Activated CD4-positive, alpha-beta T cell treated with anti-CD3 and anti-CD28 coated beads, Interleukin-2, amount 50 U/mL, for 48 hours (primary cell): ENCODE results near the gene FAM163B.

Experiments used
- DNase-seq, 2 experiments: peaks; one replicate each; pipeline ENCODE4 v3.0.0-alpha.2; 2020

Gene FAM163B

DNA sequence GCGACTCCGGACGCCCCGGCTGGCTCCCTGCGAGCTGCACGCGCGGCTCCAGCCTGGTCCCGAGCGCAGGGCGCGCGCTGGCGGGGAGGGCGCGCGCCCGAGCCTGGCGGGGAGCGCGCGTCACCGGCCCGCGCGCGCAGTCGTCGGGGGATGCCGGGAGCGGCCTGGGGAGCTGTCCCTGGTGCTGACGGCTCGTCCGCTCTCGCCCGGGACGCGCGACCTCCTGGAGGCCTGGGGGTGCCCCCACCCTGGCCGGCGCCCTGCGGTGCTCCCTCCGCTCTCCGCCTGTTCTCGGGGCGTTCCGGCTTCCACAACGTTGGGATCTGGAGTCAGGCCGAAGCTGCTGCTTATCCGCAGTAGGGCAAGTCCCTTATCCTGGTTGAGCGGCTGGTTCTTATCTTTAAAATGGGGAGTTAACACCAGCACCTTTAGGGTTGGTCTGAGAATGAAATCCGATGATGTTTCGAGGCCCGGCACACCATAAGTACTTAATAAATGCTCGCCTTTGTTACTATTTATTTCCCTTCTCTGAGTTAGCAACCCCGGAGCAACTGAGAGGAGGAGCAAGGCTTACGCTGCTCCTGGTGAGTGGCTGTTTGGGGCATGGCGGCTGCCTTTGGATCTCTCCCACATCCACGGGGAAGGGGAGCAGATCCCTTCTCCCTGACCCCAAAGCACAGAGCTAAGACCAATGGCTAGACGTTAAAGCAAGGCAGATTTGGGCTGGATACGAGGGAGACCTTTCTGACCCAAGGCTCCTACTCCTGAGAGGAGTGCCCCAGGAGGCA lies at the start of gene FAM163B:
Gene FAM163B, minus strand, starts transcription at position 79 of the 788 bp plus-strand sequence. CDS start 29,166 bp downstream, outside the sequence.
- peak; percentile 33 to 44 for DNase-seq

- DNase-seq, result no peak
These were observed 48.0 kb upstream of the FAM163B start for GRCh38 chr9:133657120-133657661.

DNA sequence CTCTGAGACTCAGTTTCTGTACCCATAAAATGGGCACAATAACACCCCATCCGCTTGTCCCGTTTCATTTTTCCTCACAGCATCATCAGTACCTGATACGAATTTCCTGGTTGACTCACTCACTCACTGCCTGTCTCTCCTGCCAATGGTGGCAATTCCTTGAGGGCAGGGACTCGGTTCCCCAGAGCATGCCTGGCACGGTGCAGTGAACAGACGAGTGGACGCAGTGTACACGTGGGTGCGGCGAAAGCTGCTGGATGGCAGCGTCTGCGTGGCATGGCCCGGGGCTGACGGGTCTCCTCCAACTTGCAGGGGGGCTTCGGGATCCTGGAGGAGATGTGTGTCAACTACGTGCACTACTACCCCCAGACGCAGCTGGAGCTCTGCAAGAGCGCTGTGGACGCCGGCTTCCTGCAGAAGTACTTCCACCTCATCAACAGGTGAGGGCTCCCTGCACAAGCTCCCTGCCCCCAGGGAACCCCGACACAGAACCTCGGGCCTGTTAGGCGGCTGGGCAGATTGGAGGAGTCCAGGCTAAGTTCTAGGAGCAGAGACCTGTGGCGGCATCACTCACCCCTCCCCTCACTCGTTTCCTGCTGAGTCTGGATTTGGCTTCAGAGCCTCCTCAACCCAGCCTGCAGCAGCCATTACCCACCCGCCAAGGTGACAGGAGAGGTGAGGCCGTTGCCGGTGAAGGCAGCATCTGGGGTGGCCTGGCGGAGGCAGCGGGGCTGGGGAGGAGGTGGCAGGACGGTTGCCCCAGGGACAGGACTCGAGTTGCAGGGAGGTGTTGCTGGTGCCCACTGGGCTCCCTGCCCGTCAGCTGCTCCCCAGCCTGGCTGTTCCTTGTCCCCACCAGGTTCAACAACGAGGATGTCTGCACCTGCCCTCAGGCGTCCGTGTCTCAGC lies 47.3 kb upstream of the FAM163B start:
- peak; percentile 8 to 24 for DNase-seq

GRCh38 chr9:133655701-133656100 lies 46.5 kb upstream of the FAM163B start:
- DNase-seq, result no peak

GRCh38 chr9:133654736-133655657 lies 45.8 kb upstream of the FAM163B start:
- no peak for DNase-seq

- DNase-seq, result no peak
These were observed 44.4 kb upstream of the FAM163B start for GRCh38 chr9:133653638-133654037.

DNA sequence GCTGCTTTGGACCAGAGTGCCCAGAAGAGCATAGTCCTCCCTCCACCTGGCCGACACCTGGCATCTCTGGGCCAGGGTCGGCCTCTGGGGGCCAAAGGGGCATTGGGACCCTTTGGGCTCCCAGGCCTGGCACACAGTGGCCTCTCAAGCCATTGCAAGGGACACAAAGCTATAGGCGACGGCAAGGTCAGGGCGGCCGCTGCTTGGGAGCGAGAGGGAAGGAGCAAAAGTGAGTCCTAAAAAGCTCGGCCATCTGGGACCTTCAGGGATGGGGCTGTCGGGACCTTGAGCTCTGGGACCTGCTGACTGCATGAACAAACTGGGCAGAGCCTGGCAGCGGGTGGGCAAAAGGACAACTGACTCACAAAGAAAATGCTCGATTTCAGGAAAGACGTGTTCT lies 40.8 kb upstream of the FAM163B start:
- no peak for DNase-seq

GRCh38 chr9:133649194-133649593 lies 40.0 kb upstream of the FAM163B start:
- DNase-seq, result no peak

GRCh38 chr9:133647765-133648469 lies 38.7 kb upstream of the FAM163B start:
- DNase-seq, result no peak

DNA sequence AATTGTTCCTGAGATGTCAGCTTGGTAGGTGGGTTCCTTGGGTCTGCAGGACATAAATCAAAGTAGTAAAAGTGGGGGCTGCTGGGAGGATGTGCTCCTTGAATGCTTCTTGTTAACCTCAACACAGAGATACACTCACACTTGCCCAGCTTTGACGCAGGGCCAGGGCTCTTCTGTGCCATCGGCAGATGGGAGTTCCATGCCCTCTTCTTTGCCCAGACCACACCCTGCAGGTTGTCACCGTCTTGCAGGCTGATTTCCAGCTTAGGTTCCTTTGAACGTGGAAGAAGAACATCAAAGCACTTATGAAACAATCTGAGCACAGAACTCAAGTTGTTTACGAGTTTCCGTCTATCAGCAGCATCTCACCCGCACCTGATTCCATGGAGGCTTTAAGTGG lies 38.0 kb upstream of the FAM163B start:
- no peak for DNase-seq

GRCh38 chr9:133645021-133645765 lies 36.0 kb upstream of the FAM163B start:
- DNase-seq, result no peak

- DNase-seq, result no peak
These were observed 35.0 kb upstream of the FAM163B start for GRCh38 chr9:133643978-133644760.

- no peak for DNase-seq
These were observed 34.2 kb upstream of the FAM163B start for GRCh38 chr9:133643362-133643755.

DNA sequence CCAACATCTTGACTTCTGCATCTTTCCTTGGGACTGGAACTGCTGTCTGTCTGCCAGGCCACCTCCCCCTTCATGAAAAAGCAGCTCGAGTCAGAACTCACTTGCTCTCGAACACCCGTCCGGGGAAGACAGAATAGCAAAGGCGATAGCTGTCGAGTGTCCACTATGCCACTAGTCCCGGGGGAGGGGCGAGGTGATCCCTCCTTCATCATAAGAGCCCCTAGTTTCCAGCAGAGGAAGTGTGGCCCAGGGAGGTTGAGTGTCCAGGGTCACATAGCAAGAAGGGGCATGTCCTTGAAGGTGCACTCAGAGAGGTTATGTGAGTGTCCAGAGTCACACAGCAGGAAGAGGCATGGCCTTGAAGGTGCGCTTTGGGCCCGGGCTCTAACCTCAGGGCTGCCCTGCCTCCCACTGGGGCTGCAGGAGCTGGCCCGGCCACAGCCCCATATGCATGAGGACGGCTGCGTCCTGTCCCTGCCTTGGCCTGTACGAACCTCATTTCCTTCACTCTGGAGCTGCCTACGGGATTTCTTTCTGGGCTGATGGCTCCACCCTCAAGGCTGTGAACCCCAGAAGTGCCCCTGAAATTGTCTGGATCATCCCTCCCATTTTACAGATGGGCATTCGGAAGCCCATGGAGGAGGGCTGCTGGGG lies 33.6 kb upstream of the FAM163B start:
- DNase-seq, result no peak

- DNase-seq, result no peak
These were observed 32.8 kb upstream of the FAM163B start for GRCh38 chr9:133641861-133642595.

DNA sequence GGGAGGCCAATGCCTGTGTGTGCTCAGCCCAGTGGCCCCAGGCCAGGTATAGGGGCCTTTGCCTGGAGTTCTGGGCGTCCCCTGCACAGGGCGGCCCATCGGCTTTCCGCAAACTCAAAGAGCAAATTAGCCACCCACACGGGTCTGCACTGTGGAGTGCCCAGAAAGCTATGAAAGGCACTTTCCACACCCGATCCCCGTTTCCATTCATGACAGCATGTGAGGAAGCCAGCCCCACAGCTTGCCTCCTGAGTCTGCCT lies 32.1 kb upstream of the FAM163B start:
- no peak for DNase-seq

- DNase-seq, result no peak
These were observed 31.6 kb upstream of the FAM163B start for GRCh38 chr9:133640580-133641395.

GRCh38 chr9:133640160-133640559 lies 31.0 kb upstream of the FAM163B start:
- DNase-seq, result no peak
